ENCODE results near the gene STUB1.
A peak's percentile ranks its signal among the peaks of the same experiment; 100 is the strongest.

STUB1 gene

GRCh38 chr16:726188-726437, 45.9 kb downstream of the STUB1 start:
- TF ChIP-seq CTCF (conservative IDR thresholded peaks at IDR 0.05; ENCODE audit: low read length): no peak
- no peak for DNase-seq (ENCODE audit: low read depth)
- H3K4me3 ChIP-seq (ENCODE audit: low read length): no peak overlapping the region

DNA sequence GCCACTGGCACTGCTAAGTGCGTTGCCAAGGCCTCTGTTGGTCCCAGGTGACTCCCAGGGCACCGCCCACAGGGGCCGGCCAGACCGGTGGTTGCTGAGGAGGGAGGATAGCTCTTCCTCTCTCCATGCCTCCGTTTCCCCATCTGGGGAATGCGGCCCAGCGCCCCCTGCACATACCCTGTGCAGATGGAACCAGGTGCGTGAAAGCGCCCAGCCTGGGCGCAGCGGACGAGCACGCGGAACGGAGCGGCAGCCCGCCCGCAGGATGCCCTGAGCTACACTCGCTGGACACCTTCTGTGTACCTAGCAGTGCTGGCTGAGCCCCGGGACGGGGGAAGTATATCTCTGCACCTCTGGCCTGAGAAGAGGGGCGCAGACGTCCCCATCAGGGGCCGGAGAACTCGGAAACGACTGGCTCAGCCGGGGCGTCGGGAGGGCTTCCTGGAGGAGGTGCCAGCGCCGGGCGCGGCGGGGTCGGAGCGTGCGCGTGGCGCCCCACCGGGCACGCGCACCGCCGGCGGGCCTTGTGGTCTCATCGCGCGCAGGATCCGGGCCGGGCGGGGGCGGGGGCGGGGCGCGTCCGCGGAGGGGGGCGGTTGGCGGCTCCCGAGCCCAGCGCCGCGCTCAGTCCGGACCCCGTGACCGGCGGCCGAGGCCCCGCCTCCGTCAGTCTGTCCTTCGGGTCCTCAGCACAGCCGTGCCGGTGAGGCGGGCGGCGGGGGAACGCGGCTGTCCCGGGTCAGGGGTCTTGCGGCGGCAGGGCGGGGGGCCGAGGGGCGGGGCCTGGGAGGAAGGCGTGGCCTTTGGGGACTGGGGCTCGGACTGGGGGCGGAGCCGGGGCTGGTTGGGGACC, 46.5 kb downstream of the STUB1 start, which contains the start of the genes CCDC78 and HAGHL:
TSS of gene CCDC78 (minus strand) at position 6 of the 853 bp plus-strand sequence. CDS start 76 bp downstream, outside the sequence.
TSS of gene HAGHL (plus strand) at position 669 of the 853 bp plus-strand sequence. CDS start 404 bp downstream, outside the sequence.
- peak; percentile 20 for DNase-seq (ENCODE audit: low read depth)
- TF ChIP-seq CTCF (conservative IDR thresholded peaks at IDR 0.05; ENCODE audit: low read length): no peak
- peak within 1 kb of the TSS; percentile 67 for H3K4me3 ChIP-seq (ENCODE audit: low read length)

- DNase-seq (ENCODE audit: low read depth): no peak
- TF ChIP-seq CTCF (conservative IDR thresholded peaks at IDR 0.05; ENCODE audit: low read length): no peak
These were observed 47.2 kb downstream of the STUB1 start for GRCh38 chr16:727291-727977.

DNA sequence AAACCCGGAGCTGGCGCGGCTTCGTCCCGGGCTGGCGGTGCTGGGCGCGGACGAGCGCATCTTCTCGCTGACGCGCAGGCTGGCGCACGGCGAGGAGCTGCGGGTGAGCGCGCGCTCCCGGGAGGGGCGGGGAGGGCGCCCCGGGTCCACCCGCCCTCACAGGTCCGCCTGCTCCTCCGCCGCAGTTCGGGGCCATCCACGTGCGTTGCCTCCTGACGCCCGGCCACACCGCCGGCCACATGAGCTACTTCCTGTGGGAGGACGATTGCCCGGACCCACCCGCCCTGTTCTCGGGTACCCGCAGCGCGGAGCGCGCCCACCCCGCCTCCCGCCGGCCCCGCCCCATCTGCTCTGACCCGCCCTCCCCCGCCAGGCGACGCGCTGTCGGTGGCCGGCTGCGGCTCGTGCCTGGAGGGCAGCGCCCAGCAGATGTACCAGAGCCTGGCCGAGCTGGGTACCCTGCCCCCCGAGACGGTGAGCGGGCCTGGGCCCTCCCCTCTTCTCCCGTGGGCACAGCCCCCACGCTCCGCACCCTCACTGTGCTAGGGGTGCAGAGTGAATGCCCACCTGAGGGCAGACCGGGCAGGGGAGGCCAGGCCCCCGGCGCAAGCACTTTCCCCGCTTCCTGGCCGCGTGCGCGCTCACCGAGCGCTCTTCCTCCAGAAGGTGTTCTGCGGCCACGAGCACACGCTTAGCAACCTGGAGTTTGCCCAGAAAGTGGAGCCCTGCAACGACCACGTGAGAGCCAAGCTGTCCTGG, 48.1 kb downstream of the STUB1 start:
- TF ChIP-seq CTCF (conservative IDR thresholded peaks at IDR 0.05; ENCODE audit: low read length): no peak
- H3K4me3 ChIP-seq (ENCODE audit: low read length): peak overlapping the region; percentile 67
- peak; percentile 72 for DNase-seq (ENCODE audit: low read depth)

More at GRCh38 chr16:727291-727977, 47.2 kb downstream of the STUB1 start:
- H3K4me3 ChIP-seq (ENCODE audit: low read length): peak overlapping the region; percentile 67

GRCh38 chr16:728890-729744, 48.9 kb downstream of the STUB1 start:
- H3K4me3 ChIP-seq (ENCODE audit: low read length): no peak overlapping the region

More at GRCh38 chr16:728890-729744, 48.9 kb downstream of the STUB1 start:
- no peak for TF ChIP-seq CTCF (conservative IDR thresholded peaks at IDR 0.05; ENCODE audit: low read length)
- no peak for DNase-seq (ENCODE audit: low read depth)

All from AG10803 (cell line).